GM23338 (cell line): ENCODE results near the gene SELPLG. TPM values are rescaled to one million over a fixed set of nuclear protein-coding genes. Genes with fewer than 3 reads are reported as not detected.

Source experiments
- ATAC-seq: fragments of 200-7000 bp; cut with Tn5 transposase; 3 replicates; pipeline ENCODE4 v1.9.1; 2020
- DNase-seq: peaks from one replicate; pipeline ENCODE4 v3.0.0-alpha.2; 2015; ENCODE audit warnings: low spot score
- H2AFZ ChIP-seq: fragments of 200-600 bp; sonication (generic); 2 replicates; pipeline ENCODE4 v1.8.0; 2016; ENCODE audit warnings: antibody characterized with exemption, mild to moderate bottlenecking, moderate library complexity
- H3F3A ChIP-seq: fragments of 200-600 bp; sonication (generic); replicated peaks from 2 replicates; pipeline ENCODE4 v1.8.0; 2017; ENCODE audit warnings: antibody characterized with exemption, mixed run types, low read depth
- H3K27ac ChIP-seq: fragments of 200-600 bp; sonication (generic); 2 replicates; pipeline ENCODE4 v1.6.1; 2016; ENCODE audit warnings: low read depth
- H3K27me3 ChIP-seq: fragments of 200-600 bp; sonication (generic); 2 replicates; pipeline ENCODE4 v1.8.0; 2016; ENCODE audit warnings: mild to moderate bottlenecking, mixed run types, moderate library complexity; ENCODE audit not compliant: insufficient read depth
- H3K36me3 ChIP-seq: fragments of 200-600 bp; sonication (generic); 2 replicates; pipeline ENCODE4 v1.8.0; 2016; ENCODE audit warnings: mild to moderate bottlenecking; ENCODE audit not compliant: insufficient read depth
- H3K4me1 ChIP-seq: fragments of 200-600 bp; sonication (generic); 2 replicates; pipeline ENCODE4 v1.8.0; 2016; ENCODE audit warnings: mild to moderate bottlenecking, moderate library complexity; ENCODE audit not compliant: insufficient read depth
- H3K4me2 ChIP-seq: fragments of 200-600 bp; sonication (generic); 2 replicates; pipeline ENCODE4 v1.7.1; 2017; ENCODE audit warnings: mixed run types
- H3K4me3 ChIP-seq: fragments of 200-600 bp; sonication (generic); 2 replicates; pipeline ENCODE4 v1.6.1; 2016; ENCODE audit warnings: mixed run types
- H3K79me2 ChIP-seq: fragments of 200-600 bp; sonication (generic); replicated peaks from 2 replicates; pipeline ENCODE4 v1.8.0; 2017; ENCODE audit warnings: mild to moderate bottlenecking; ENCODE audit not compliant: insufficient read depth
- H3K9me2 ChIP-seq: fragments of 200-600 bp; sonication (generic); 2 replicates; pipeline ENCODE4 v1.8.0; 2017; ENCODE audit not compliant: insufficient read depth
- H4K20me1 ChIP-seq: fragments of 200-600 bp; sonication (generic); replicated peaks from 2 replicates; pipeline ENCODE4 v1.8.0; 2017; ENCODE audit warnings: mild to moderate bottlenecking; ENCODE audit not compliant: insufficient read depth
- H3K27ac Mint-ChIP-seq: 2 replicates; pipeline ENCODE4 v1.8.0; 2020; ENCODE audit warnings: inconsistent platforms, mild to moderate bottlenecking, moderate library complexity, mixed read lengths
- H3K27me3 Mint-ChIP-seq: 3 replicates; pipeline ENCODE4 v1.8.0; 2022; ENCODE audit warnings: low read depth, mild to moderate bottlenecking, moderate library complexity, mixed read lengths, inconsistent platforms; ENCODE audit not compliant: insufficient read depth, poor library complexity
- H3K36me3 Mint-ChIP-seq: 3 replicates; pipeline ENCODE4 v1.8.0; 2021; ENCODE audit warnings: low read depth, mild to moderate bottlenecking, inconsistent platforms, moderate library complexity, mixed read lengths
- H3K4me1 Mint-ChIP-seq: 3 replicates; pipeline ENCODE4 v1.8.0; 2020; ENCODE audit warnings: mild to moderate bottlenecking, inconsistent platforms, mixed read lengths
- H3K4me3 Mint-ChIP-seq: 3 replicates; pipeline ENCODE4 v1.8.0; 2021; ENCODE audit warnings: moderate library complexity, mild to moderate bottlenecking, inconsistent platforms, mixed read lengths
- H3K9me3 Mint-ChIP-seq: 3 replicates; pipeline ENCODE4 v1.8.0; 2020; ENCODE audit warnings: moderate library complexity, mild to moderate bottlenecking, inconsistent platforms, mixed read lengths
- CREB1 ChIP-seq: fragments of 250-450 bp; sonication (Bioruptor Pico); IDR thresholded peaks from 2 replicates; pipeline ENCODE4 v1.5.0; 2020; ENCODE audit warnings: low read depth, mild to moderate bottlenecking, moderate library complexity
- ETS1 ChIP-seq: IDR thresholded peaks from 2 replicates; pipeline ENCODE4 v1.6.1; 2016; ENCODE audit warnings: antibody characterized with exemption
- EZH2 ChIP-seq: fragments of 200-600 bp; sonication (generic); IDR thresholded peaks from one replicate; pipeline ENCODE4 v1.8.0; 2017; ENCODE audit warnings: antibody characterized with exemption, mild to moderate bottlenecking, low read depth; ENCODE audit not compliant: unreplicated experiment
- EZH2phosphoT487 ChIP-seq: fragments of 200-600 bp; sonication (generic); IDR thresholded peaks from one replicate; pipeline ENCODE4 v1.8.1; 2018; ENCODE audit warnings: antibody characterized with exemption; ENCODE audit not compliant: unreplicated experiment
- JUNB ChIP-seq: IDR thresholded peaks from one replicate; pipeline ENCODE4 v1.6.1; 2016; ENCODE audit warnings: antibody characterized with exemption; ENCODE audit not compliant: unreplicated experiment
- NANOG ChIP-seq: IDR thresholded peaks from 2 replicates; pipeline ENCODE4 v1.6.1; 2016; ENCODE audit warnings: antibody characterized with exemption, borderline replicate concordance
- POLR2AphosphoS5 ChIP-seq: IDR thresholded peaks from 2 replicates; pipeline ENCODE4 v1.6.1; 2016; ENCODE audit warnings: antibody characterized with exemption, low read depth
- STAT1 ChIP-seq: IDR thresholded peaks from one replicate; pipeline ENCODE4 v1.6.1; 2016; ENCODE audit warnings: antibody characterized with exemption; ENCODE audit not compliant: unreplicated experiment
- ZNF114 ChIP-seq: fragments of 250-450 bp; sonication (Bioruptor Pico); IDR thresholded peaks from 2 replicates; pipeline ENCODE4 v1.5.0; 2020; ENCODE audit warnings: mild to moderate bottlenecking, moderate library complexity
- ZNF462 ChIP-seq: fragments of 250-450 bp; sonication (Bioruptor Pico); IDR thresholded peaks from 2 replicates; pipeline ENCODE4 v1.5.0; 2020; ENCODE audit warnings: mild to moderate bottlenecking, moderate library complexity
- polyA plus RNA-seq: library from polyadenylated mRNA; unstranded; fragments of >200 nt; fragmentation: Nextera tagmentation; extraction: Ambion mirVana; gene quantifications from 2 replicates; pipeline ENCODE4 v1.2.1, GENCODE V29; 2016
- total RNA-seq: library from RNA; depleted of rRNA; stranded (reverse); fragments of >200 nt; shearing (Covaris generic); gene quantifications from 2 replicates; pipeline ENCODE4 v1.2.3, GENCODE V29; 2014

Gene SELPLG
- total and polyA plus RNA-seq, 2 experiments from 2014 or later: 0.16 to 0.56 TPM

GRCh38 chr12:108668063-108668462 lies 34.4 kb upstream of the SELPLG start (continued):
- no peak for TF ChIP-seq ETS1
- TF ChIP-seq EZH2: no peak
- no peak for TF ChIP-seq ZNF114 (CRISPR knock-in tag)
- TF ChIP-seq STAT1: no peak
- no peak for TF ChIP-seq POLR2AphosphoS5

- Mint-ChIP-seq H3K36me3 (peaks cover 3% of the 10 kb centered on the region; the same call in 1 of the 3 replicates), H3K9me3 (no peaks in the 10 kb centered on the region), H3K4me3 (no peak overlapping the region), H3K4me1 (peaks cover 31% of the 10 kb centered on the region), H3K27ac (no peak overlapping the region), H3K27me3 (peaks cover 5% of the 10 kb centered on the region)
- no peaks in the 10 kb centered on the region for H3K9me2 ChIP-seq
- H3K27me3 ChIP-seq: no peaks in the 10 kb centered on the region
- peaks cover 6% of the 10 kb centered on the region for H4K20me1 ChIP-seq
- H3K36me3 ChIP-seq: no peaks in the 10 kb centered on the region
- TF ChIP-seq NANOG (no peak), ZNF114 (CRISPR knock-in tag) (no peak), POLR2AphosphoS5 (no peak), EZH2phosphoT487 (no peak), JUNB (no peak), CREB1 (CRISPR knock-in tag) (no peak), ZNF462 (CRISPR knock-in tag) (no peak)
- DNase-seq (no peak), ATAC-seq (no peak)
- peaks cover 8% of the 10 kb centered on the region; the same call in 1 of the 2 replicates for H3K79me2 ChIP-seq
- H3K4me1 ChIP-seq: no peaks in the 10 kb centered on the region; the same call in 1 of the 2 replicates
- H3K4me2 ChIP-seq: no peak overlapping the region
- no peak overlapping the region for H2AFZ ChIP-seq
- H3F3A ChIP-seq: no peaks in the 10 kb centered on the region
- no peak overlapping the region for H3K27ac ChIP-seq
- no peak overlapping the region for H3K4me3 ChIP-seq
Measured at GRCh38 chr12:108667349-108667748, 33.7 kb upstream of the SELPLG start.
